Tongue (tissue), 2 donors: ENCODE data around the gene HDAC5. TPM values are rescaled to one million over a fixed set of nuclear protein-coding genes. Genes with fewer than 3 reads are reported as not detected.

Experiments used
- DNase-seq: peaks from one replicate; pipeline ENCODE4 v3.0.0-alpha.2; 2015
- total RNA-seq: library from RNA; depleted of rRNA; stranded (reverse); fragments of >200 nt; gene quantifications from one replicate; pipeline ENCODE4 v1.2.3, GENCODE V29; 2014

Gene HDAC5
- total RNA-seq, 1 donor from 2014 or later = 127 TPM

DNA sequence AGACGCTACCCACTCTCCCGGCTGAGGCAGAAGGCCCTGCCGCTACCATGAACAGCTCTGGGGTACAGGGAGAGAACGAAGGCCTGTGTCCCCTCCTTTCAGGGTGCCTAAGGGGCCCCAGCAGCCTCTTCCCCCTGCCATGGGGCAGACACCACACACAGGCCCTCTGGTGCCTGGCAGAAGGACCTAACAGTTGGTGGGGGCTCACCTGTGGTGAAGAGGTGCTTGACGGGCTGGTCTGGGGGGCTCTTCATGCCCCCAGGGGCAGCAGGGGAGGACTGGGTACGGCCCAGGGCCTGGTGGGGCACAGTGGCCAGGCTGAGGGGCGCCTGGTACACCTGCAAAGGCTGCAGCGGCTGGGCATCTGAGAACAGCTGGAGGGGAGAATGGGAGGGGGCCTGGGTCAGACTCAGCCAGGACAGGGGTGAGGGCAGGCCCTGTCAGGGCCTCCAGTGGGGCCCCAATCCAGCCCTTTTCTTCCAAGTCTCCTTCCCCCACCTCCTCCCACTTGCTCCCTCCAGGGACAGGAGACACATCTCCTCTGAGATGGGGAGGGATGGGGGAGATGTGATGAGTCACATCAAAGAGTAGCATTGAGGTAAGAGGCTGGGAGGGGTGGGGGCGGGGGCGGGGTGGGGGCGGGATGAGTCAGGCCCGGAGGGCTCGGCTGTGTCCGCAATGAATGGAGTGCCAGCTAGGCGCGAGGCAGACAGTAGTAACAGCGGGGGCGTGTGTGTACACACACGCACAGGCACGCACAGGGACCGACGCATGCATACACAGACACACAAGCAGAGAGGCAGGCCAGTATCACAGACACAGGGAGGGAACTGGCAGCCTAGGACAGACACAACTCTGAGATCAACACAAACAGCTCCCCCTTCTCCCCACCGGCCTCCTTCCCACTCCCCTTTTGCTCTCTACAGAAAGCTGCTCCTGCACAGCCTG is 36.8 kb downstream of the HDAC5 start:
- DNase-seq = peak; percentile 41

DNA sequence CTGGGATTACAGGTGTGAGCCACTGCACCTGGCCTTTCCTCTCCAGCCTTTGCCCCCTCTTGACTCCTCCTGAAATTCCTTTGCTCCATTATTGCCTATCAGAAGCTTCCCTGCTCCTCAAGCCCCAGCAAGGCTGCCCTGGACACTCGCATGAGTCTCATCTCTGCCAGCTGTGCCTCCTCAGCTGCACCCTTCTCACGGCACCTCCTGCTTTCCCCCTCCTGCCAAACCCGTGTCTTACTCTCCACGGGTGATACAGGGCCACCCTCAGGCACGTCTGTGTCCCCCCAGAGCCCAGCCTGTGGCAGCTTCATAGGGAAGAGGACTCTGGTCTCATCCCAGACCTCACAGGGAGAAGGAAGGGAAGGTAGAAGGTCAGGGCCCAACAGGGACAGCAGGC is 37.5 kb downstream of the HDAC5 start:
- DNase-seq = no peak

DNA sequence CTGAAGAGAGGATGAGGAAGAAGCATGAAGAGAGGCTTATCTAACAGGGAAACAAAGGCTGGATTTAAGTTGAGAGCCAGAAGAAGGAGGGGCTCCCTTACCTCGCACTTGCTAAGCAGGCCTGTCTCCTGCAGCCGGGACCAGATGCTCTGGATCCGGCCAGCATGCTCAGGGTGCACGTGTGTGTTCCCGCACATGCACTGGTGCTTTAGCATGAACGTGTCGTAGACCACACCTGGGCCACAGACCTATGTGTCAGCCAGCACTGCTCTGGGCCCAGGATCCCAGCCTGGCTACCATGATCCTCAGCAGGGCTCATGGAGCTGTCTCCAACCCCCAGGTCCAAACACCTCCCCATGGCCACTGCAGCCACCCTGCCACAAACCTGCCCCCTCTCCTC is 38.5 kb downstream of the HDAC5 start:
- no peak for DNase-seq

DNA sequence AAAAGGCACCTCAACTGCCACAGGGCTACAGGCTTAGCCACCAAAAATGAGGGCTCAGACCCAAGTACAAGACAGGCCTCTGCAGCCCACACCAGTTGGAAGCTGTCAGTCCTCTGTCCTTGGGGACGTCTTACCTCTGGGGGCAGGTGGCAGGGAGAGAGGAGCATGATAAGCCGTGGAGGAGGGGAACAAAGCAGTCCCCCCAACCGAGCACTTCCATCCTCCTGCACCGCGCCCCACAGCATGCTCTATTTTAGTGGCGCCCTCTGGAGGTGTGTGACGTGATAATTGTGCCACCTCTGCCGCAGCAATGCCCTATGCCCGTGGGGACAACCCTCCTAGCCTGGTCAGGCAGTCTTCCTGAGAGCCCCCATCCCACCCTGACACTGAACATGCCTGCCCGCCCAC is 39.3 kb downstream of the HDAC5 start:
- DNase-seq = no peak

DNA sequence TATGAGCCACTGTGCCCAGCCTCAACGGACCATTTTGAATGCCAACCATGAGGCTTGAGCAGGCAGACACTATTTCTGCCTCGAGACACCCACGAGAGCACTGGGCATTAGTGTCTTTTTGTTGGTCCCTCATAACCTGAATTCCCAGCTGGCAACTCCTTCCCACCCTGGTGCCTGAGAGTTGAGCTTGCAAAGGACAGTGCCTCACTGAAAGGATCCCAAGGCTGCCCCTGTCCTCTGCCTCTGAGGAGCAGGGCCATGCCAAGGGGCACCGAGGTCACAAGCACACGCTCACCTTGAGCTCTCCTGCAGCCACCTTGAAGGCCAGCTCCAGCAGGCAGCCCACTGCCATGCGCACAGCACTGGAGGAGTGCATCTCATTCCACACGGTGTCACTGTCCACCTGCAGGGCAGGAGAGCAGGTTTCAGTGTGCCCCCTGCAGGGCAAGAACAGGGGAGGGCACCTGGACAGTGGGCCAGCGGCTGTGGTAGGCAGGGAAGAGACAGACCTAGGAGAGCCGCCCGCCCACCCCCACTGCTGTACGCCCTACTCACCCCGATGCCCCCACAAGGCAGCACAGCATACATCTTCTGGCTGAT is 40.1 kb downstream of the HDAC5 start:
- DNase-seq = no peak

DNA sequence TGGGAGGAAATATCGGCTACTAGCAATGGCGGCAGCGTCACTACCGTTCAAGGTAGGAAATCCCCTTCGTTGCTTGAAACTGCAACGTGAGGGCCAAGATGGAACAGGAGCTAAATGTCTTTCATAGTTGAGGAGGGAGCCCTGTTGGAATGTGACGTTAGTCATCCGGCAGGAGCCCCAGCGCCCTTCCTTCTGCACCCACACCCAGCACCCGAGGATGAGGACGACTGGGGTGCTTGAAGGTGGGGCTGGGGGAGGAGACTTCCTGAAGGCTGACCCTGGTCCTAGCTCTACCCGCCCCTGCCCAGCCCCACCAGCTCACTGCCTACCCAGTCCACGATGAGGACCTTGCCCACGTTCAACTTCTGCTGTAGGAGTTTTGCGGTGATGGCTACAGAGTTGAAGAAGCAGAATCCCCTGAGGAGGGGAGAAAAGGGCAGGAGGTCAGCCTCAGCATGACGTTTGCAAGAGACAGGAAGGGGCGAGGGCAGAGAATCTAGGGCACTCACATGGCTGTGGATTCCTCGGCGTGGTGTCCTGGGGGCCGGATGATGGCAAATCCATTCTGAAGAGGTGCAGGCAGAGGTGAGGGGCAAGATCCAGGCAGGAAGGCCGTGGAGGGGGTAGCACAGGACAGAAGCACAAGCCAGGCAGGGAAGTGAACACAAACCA is 41.0 kb downstream of the HDAC5 start:
- DNase-seq = no peak

DNA sequence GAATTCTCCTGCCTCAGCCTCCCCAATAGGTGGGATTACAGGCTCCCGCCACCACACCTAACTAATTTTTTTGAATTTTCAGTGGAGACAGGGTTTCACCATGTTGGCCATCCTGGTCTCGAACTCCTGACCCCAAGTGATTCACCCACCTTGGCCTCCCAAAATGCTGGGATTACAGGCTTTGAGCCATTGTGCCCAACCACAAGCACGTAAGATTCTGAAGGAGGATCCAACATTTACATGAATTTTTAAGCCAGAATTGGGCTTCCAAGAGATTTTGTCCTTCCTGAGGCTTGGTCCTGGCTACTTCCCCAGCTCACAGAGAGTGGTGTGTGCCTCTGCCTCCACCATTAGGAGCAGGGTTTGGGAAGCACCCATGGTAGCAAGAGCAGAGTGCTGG is 41.8 kb downstream of the HDAC5 start:
- DNase-seq = no peak

DNA sequence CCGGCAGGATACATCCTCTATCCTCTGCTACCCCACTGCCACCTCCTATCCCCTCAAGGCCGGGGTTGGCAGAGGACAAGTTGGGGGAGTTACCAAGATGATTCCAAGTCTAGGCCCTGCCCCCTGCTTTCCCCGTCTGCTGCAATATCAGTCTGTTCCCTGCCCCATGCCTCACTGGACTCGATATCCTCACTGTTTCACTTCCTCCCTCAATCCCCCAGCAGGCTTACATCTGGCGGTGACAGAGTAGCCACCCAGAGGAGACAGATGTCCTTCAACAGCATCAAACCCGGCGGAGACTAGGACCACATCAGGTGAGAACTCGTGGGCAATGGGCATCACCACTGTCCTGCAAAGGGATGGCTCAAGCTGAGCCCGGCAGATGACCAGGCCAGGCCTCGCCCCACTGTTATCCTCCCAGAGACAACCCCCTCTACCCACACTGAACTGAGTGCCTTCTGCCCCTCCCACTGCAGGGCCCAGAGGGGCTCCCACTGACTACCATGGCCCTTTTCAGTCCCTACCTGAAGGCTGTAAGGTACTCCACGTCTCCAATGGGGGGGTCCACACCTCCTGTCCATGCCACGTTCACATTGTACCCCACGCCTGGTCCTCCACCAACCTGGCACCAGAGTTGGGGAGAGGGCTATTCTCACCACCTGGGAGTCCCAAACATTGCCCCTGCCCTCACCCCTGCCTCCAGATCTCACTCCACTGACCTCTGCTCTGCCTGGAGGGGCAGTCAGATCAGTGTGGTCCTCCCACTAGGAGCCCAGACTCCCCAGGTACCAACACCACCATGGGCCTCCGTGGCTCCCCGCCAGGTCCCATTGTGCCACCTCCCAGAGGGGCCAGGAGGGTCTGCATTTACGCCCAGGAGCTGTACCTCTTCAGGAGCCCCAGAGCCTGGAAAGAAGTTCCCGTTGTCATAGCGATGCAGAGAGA is 43.3 kb downstream of the HDAC5 start:
- DNase-seq = no peak

DNA sequence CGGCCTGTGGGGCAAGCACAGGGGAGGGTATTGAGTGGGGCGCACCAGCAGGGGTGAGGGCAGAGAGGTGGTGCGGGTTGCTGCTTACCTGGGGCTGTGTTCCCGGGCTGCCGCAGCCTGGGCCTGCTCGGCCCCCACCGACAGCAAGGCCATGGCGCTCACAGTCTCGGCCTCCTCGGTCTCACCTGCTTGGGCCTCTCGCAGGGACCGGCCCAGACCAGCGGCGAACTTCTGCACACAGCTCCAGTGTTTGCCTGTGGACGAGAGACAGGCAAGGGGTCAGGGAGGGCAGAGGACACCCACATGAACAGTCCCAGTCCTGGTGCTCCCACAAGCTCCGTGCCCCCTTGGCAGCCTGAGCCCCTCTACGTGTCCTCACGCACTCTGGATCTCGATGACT is 45.0 kb downstream of the HDAC5 start:
- no peak for DNase-seq

DNA sequence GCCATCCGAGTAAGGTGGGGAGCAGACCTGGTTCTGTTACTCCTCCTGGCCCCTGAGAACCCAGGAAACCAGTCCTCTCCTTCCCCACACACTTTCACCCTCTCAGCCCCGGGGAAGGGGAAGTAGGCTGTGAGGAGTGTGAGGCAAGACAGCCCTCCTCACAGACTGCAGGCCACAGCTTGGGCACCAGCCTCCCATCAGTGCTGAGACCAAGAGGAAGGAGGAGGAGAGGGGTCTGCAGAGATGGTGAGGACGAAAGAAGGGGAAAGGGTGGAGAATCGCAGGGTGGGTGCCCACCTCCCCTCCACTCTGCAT is 45.9 kb downstream of the HDAC5 start:
- DNase-seq = no peak

DNA sequence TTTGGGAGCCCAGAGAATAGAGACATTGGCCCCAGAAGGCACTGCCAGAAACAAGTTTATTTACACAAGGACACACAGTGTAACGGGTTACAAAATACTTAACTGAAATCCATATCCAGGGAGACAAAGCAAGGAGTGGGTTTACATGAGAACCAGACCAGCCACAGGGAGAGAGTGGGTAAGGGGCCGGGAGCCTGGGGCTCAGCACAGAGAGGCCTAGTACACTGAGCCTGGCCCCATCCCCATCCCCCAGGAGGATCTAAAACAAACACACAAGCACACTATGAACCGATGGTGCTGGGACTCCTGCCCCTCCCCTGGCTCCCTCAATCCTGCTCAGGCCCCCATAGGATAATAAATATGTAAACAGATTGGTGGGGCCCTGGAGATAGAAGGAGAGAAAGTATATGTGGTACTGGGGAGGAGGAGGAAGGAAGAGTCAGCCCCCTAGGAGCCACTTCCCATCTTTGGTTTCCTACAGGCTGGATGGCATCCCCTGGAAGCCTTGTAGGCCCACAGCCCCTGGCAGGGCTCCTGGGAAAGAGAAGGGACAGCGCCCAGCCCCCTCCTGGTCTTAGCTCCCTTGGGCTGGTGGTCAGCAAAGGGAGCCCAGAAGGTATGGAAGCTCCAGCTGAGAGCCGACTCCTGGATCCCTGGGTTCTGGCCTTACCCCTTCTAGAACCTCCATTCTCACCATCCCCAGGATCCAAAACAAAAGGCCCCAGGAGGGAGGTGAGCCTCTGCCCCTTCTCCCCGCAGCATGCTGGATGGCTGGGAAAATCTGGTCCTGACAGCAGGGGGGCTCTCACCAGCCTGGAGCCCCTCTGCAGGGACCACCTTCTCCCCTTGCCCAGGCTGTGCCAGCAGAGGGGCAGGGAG is 46.5 kb downstream of the HDAC5 start:
- DNase-seq = no peak

DNA sequence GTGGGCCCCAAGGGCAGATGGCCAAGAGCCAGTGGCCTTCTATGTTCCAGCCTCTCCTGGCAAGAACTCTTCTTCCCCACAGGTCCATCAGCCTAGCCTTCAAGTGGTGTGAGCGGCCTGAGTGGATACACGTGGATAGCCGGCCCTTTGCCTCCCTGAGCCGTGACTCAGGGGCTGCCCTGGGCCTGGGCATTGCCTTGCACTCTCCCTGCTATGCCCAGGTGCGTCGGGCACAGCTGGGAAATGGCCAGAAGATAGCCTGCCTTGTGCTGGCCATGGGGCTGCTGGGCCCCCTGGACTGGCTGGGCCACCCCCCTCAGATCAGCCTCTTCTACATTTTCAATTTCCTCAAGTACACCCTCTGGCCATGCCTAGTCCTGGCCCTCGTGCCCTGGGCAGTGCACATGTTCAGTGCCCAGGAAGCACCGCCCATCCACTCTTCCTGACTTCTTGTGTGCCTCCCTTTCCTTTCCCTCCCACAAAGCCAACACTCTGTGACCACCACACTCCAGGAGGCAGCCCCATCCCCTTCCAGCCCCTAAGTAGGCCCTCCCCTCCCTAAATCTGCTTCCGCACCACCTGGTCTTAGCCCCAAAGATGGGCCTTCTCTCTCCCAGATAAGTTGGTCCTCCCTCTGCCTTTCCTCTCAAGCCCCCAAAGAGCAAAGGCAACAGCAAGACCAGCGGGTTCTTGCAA is 47.7 kb downstream of the HDAC5 start:
- no peak for DNase-seq

DNA sequence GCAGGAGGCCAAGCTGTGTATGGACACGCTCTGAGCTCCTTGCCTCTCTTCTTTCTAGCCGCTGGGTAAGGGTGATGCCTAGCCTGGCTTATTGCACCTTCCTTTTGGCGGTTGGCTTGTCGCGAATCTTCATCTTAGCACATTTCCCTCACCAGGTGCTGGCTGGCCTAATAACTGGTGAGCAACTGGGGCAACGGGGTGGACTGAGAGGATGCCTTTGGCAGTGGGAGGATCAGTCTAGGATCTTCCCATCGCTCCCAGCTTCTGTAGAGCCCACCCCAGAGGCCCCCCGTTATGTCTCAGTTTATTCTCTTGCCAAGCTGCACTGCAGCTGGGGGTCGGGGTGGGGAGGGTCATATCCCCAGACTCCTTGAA is 48.5 kb downstream of the HDAC5 start:
- DNase-seq = no peak

DNA sequence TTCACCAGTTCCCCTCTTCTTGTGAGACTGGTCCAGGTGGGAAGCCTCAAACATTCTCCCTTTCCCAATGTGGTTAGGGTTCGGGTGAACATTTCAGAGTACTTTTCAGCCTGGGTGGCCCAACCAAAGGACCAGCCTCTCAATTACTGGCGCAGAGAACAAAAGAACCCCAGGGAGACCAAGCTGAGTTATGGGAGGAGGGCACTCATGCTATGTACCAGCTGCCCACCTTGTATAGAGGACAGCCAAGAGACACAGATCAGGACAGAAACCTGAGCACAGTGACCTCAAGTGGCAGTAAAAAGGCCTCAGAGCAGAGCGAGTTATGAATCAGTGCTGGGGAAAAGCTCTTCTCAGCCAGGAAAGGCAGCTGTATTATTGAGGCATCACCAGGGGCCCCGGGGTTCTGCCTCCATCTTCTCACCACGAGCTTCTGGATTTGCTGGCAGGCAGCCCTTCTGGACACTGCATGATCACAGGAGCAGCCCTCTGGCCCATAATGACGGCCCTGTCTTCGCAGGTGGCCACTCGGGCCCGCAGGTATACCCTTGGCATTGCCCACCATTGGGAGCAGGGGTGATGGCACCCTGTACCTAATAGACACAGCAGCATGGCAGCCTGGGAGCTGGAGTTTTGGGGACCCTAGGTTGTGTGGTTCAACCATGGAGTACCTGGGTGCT is 49.1 kb downstream of the HDAC5 start:
- DNase-seq = peak; percentile 37

DNA sequence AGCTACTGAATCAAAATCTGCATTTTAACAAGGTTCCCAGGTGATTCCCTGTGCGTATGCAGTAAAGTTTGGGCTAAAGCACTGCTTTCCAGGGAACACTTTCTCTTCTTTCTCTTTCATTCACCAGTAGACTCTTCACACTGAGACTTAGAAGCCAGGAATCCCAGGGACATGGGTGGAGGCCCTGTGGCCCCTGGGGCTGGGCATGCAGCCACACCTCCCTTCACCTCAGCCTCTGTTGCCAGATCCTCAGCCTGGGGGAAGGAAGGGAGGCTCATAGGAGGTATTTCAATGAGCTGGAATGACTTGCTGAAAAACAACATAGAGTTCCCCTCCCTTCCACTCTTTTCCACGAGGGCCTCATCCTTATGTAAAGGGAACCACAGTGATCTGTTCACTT is 51.7 kb downstream of the HDAC5 start:
- DNase-seq = no peak

DNA sequence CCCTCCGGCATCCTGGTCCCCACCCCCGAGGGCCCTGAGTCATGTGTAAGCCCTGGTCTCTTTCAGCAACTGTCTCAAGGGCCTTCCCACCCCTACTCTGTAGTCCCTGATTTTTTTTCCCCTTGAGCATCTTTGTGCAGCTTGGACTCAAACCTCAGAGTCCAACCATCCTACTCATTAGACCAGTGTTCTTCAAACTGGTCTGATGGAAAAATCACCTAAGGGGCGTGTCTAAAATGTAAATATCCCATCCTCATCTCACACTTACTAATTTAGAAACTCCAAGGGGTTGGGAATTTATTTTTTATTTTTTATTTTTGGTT is 52.3 kb downstream of the HDAC5 start:
- no peak for DNase-seq

DNA sequence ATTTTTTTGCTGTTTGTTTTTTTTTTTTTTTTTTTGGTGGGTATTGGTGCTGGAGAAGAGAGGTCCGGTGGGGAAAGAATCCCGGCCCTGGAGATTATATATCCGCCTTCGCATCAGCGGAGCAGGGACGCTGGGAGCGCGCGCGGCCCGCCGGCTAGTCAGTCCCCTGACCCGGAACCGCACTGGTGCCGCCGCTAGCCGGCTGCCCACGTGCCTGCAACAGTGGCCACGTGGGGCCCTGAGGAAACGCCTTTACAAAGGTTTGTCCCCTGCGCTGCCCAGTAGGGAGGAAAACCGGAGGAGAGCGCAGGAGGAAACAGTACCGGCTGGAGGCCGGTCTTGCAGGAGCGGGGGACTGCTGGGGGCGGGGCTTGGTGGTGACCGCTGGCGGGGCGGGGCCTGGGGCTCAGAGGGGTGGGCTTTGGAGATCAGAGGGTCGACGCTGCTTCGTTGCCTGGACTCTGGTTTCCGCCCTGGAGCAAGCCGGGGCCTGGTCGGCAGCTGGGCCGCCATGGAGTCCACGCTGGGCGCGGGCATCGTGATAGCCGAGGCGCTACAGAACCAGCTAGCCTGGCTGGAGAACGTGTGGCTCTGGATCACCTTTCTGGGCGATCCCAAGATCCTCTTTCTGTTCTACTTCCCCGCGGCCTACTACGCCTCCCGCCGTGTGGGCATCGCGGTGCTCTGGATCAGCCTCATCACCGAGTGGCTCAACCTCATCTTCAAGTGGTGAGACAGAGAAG is 52.8 kb downstream of the HDAC5 start, which contains the start of gene G6PC3:
TSS of gene G6PC3 (plus strand) at position 281 of the 743 bp plus-strand sequence. CDS start at position 512, 231 bp downstream.
- peak; percentile 99 for DNase-seq

DNA sequence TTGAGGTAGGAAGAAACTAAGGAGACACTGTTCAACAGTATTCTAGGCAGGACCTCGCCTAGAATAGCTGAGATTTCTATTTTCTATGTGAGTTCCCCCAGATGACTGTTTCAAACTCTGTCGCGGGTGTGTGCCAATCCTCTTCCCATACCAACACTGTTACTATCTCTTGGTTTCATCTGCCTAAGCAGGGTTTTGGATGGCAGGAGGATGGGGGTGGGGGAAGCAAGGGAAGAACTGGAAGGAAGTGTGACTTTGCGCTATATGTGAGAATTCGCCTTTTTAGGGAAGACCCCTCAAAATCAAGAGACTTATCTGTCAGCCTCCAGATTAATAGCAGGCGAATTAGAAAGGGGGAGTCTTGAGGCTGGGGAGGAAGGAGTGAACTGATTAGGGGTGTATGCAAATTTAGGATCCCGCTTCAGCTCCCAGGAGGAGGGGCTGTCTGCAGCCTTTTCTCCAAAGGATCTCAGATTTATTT is 53.4 kb downstream of the HDAC5 start:
- DNase-seq = peak; percentile 31

DNA sequence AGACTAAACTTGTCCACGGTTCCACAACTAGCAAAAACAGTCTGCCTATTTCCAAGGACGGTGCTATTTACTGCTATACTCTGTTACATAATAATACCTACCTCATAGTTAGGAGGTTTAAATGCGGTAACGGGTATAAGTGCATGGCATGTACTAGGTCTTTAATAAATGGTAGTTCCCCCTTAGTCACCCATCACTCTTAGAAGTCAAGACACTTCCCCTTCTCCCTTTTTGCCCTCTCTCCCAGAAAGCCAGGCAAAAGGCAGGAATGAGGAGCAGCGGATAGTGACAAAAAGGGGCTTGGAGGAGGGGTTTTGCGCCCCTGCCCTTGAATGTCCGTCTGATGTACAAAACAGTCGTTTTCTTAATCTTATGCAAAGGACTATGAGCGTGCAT is 55.9 kb downstream of the HDAC5 start:
- DNase-seq = no peak
